Cardiac fibroblast (primary cell): ENCODE measurements around the gene BEND7.

Experiments used
- DNase-seq, 2 donors: peaks; one replicate each; pipeline versions ENCODE4 v3.0.0 to v3.0.0-alpha.2; 2010; ENCODE audit warnings: low read depth in 2 of 2
- H3K4me3 ChIP-seq, 2 donors: replicated peaks in 1 of 2; 1 replicate in 1 of 2; 2 replicates in 1 of 2; pipeline ENCODE4 v1.5.1; 2011; ENCODE audit warnings: low read depth in 2 of 2, low read length in 2 of 2, mild to moderate bottlenecking in 2 of 2, moderate library complexity in 1 of 2
- CTCF ChIP-seq: IDR thresholded peaks from one replicate; pipeline ENCODE4 v1.5.1; 2011; ENCODE audit warnings: low read depth, mild to moderate bottlenecking, low read length, inconsistent platforms

BEND7 gene

GRCh38 chr10:13402021-13402420 is 126.8 kb downstream of the BEND7 start:
- no peak overlapping the region for H3K4me3 ChIP-seq
- no peak for TF ChIP-seq CTCF
- DNase-seq: no peak

GRCh38 chr10:13401142-13401541 is 127.7 kb downstream of the BEND7 start:
- no peak for TF ChIP-seq CTCF
- no peak for DNase-seq
- no peak overlapping the region for H3K4me3 ChIP-seq

GRCh38 chr10:13400196-13400965 is 128.4 kb downstream of the BEND7 start:
- TF ChIP-seq CTCF: no peak
- H3K4me3 ChIP-seq: no peak overlapping the region
- DNase-seq: no peak

GRCh38 chr10:13399752-13400151 is 129.1 kb downstream of the BEND7 start:
- H3K4me3 ChIP-seq: no peak overlapping the region
- no peak for TF ChIP-seq CTCF
- DNase-seq: no peak

GRCh38 chr10:13399236-13399635 is 129.6 kb downstream of the BEND7 start:
- no peak overlapping the region for H3K4me3 ChIP-seq
- no peak for DNase-seq
- TF ChIP-seq CTCF: no peak

GRCh38 chr10:13397052-13397451 is 131.8 kb downstream of the BEND7 start:
- no peak overlapping the region for H3K4me3 ChIP-seq
- TF ChIP-seq CTCF: no peak
- no peak for DNase-seq

GRCh38 chr10:13396369-13396768 is 132.4 kb downstream of the BEND7 start:
- no peak for TF ChIP-seq CTCF
- H3K4me3 ChIP-seq: no peak overlapping the region
- DNase-seq: no peak
